Measurements from ENCODE around the gene CARD9. TPM values are rescaled to one million over a fixed set of nuclear protein-coding genes. Genes with fewer than 3 reads are reported as not detected.

Gene CARD9
- total RNA-seq, 1 experiment from 2014 or later = 5.6 TPM

- no peak overlapping the region for H2BK15ac ChIP-seq (ENCODE audit: low read depth, low read length)
- H3K27me3 Mint-ChIP-seq (ENCODE audit: low read depth) = peaks cover 3% of the 10 kb centered on the region
- WGBS (ENCODE audit: extremely low coverage, insufficient read length, low lambda C conversion rate) = no CpG with 5 or more reads among the region's 71 CpGs
- no peaks in the 10 kb centered on the region for H3K9me3 Mint-ChIP-seq
- no peak overlapping the region for H4K8ac ChIP-seq (replicated peaks; ENCODE audit: insufficient read length, low read depth, low read length)
- no peak overlapping the region for H2BK120ac ChIP-seq (ENCODE audit: low read depth, low read length, poor library complexity, severe bottlenecking)
- H4K20me1 ChIP-seq (ENCODE audit: control insufficient read depth, insufficient read depth, insufficient read length) = no peaks in the 10 kb centered on the region
- peak overlapping the region; percentile 83 for H3K14ac ChIP-seq (ENCODE audit: insufficient read depth, low read length)
- H3K27ac ChIP-seq (ENCODE audit: insufficient read length, low read depth, low read length) = no peak overlapping the region
- no peaks in the 10 kb centered on the region for H3K27me3 ChIP-seq (ENCODE audit: insufficient read depth, low read length)
- peaks cover 47 to 75% (median 66%) of the 10 kb centered on the region in 3 experiments; a peak in 6 of 7 replicates for H3K36me3 Mint-ChIP-seq (ENCODE audit: insufficient read depth in 1 of 3, low read depth in 3 of 3)
- H3T11ph ChIP-seq (ENCODE audit: low read length) = no peak overlapping the region
- H3K9ac ChIP-seq (ENCODE audit: extremely low read depth, insufficient read length, low read length) = peak overlapping the region; percentile 59
- H4K5ac ChIP-seq (ENCODE audit: insufficient read length, low read depth, low read length) = no peak overlapping the region
- H3K79me1 ChIP-seq (ENCODE audit: insufficient read depth, low read depth, low read length, poor library complexity, severe bottlenecking) = peaks cover 22% of the 10 kb centered on the region
- no peak overlapping the region for H3K56ac ChIP-seq (ENCODE audit: insufficient read length, low read depth, low read length)
- peaks cover 16% of the 10 kb centered on the region; the same call in 1 of the 2 replicates for H3K79me2 ChIP-seq (ENCODE audit: insufficient read depth, low read length)
- H3K4ac ChIP-seq (ENCODE audit: low read depth, low read length) = no peak overlapping the region; the same call in 1 of the 2 replicates
- H3K23ac ChIP-seq (ENCODE audit: insufficient read length, low read depth, low read length) = no peak overlapping the region
- no peaks in the 10 kb centered on the region for H3K4me1 ChIP-seq (ENCODE audit: insufficient read depth, low read length)
- no peaks in the 10 kb centered on the region for H3K9me3 ChIP-seq (ENCODE audit: control insufficient read depth, low read depth, low read length)
- H2AK5ac ChIP-seq (ENCODE audit: insufficient read length, low read length) = no peak overlapping the region
- H2AFZ ChIP-seq (ENCODE audit: low read length) = no peak overlapping the region
- peaks cover 22 to 25% of the 10 kb centered on the region in 2 experiments for H3K4me1 Mint-ChIP-seq
- no peak overlapping the region for H4K91ac ChIP-seq (ENCODE audit: insufficient read length, low read depth, low read length)
- peak overlapping the region; percentile 86 to 94 (median 92); a peak in 6 of 7 replicates for H3K27ac Mint-ChIP-seq
- no peak overlapping the region for H2BK20ac ChIP-seq (ENCODE audit: low read depth, low read length, poor library complexity, severe bottlenecking)
- peaks cover 15% of the 10 kb centered on the region for H3K23me2 ChIP-seq (ENCODE audit: insufficient read length, low read depth, low read length, poor library complexity, severe bottlenecking)
- no peak overlapping the region for H2BK12ac ChIP-seq (ENCODE audit: insufficient read length, low read depth, low read length)
- DNase-seq = no peak
- H3K4me3 Mint-ChIP-seq = peak overlapping the region; percentile 91 to 96
- peak overlapping the region; percentile 79 for H3K4me2 ChIP-seq (ENCODE audit: insufficient read depth, insufficient read length, low read length)
- no peak overlapping the region for H2BK5ac ChIP-seq (ENCODE audit: insufficient read length, low read length)
- H3K18ac ChIP-seq (ENCODE audit: insufficient read length, low read depth, low read length) = peak overlapping the region; percentile 27
- TF ChIP-seq CTCF (conservative IDR thresholded peaks at IDR 0.05) = no peak
Observed at GRCh38 chr9:136409557-136410455, 36.3 kb upstream of the CARD9 start.

Measured in H9 (cell line).